Endothelial cell of umbilical vein (primary cell): Measurements from ENCODE around the gene TMEM121B. TPM values are rescaled to one million over a fixed set of nuclear protein-coding genes. Genes with fewer than 3 reads are reported as not detected.

ENCODE experiments used
- BruUV-seq: library from RNA; stranded (reverse); fragments of 400-500 nt; replicated peaks from 2 replicates; lab custom pipeline; 2021; lab: Mats Ljungman, UMichigan
- CTCF ChIA-PET: fragments of 300-600, 350-600 bp; sonication (Branson Sonifier 250); formaldehyde crosslinking; loops from one replicate; lab custom pipeline; 2021; ENCODE audit warnings: antibody characterized with exemption, inconsistent platforms; lab: Charles Lee
- POLR2A ChIA-PET: fragments of 300-600, 350-600 bp; sonication (Branson Sonifier 250); formaldehyde crosslinking; loops from one replicate; lab custom pipeline; 2021; ENCODE audit warnings: antibody characterized with exemption, inconsistent platforms; lab: Charles Lee
- DNase-seq: peaks from one replicate; pipeline ENCODE4 v3.0.0-alpha.2; 2011; ENCODE audit warnings: low read depth, low spot score
- FAIRE-seq: peaks from 2 replicates; lab custom pipeline; 2011; peaks lifted over from hg19 to GRCh38; lab: Jason Lieb, UNC
- H2AFZ ChIP-seq: 2 replicates; pipeline ENCODE4 v1.6.0; 2012; ENCODE audit warnings: low read depth, low read length, control low read depth, inconsistent platforms
- H3K27ac ChIP-seq: 2 replicates; pipeline ENCODE4 v1.5.1; 2011; ENCODE audit warnings: low read depth, mild to moderate bottlenecking, control low read depth, low read length, moderate library complexity; ENCODE audit not compliant: insufficient read depth
- H3K27me3 ChIP-seq, 2 experiments: 2 replicates each; pipeline versions ENCODE4 v1.6.0 to v1.6.1; 2011; ENCODE audit warnings: low read length in 2 of 2, mixed read lengths in 1 of 2; ENCODE audit not compliant: control insufficient read depth in 2 of 2, insufficient read depth in 2 of 2
- H3K36me3 ChIP-seq, 2 experiments: 2 replicates in 1 of 2; 3 replicates in 1 of 2; pipeline ENCODE4 v1.5.1; 2011; ENCODE audit warnings: low read length in 2 of 2, mild to moderate bottlenecking in 1 of 2, moderate library complexity in 1 of 2; ENCODE audit not compliant: control insufficient read depth in 2 of 2, insufficient read depth in 2 of 2; ENCODE audit errors: extremely low read depth in 1 of 2
- H3K4me1 ChIP-seq: 3 replicates; pipeline ENCODE4 v1.5.1; 2011; ENCODE audit warnings: mild to moderate bottlenecking, low read length; ENCODE audit not compliant: control insufficient read depth, insufficient read depth; ENCODE audit errors: extremely low read depth
- H3K4me2 ChIP-seq: 2 replicates; pipeline ENCODE4 v1.6.1; 2011; ENCODE audit warnings: low read length, control low read depth, mixed read lengths; ENCODE audit not compliant: insufficient read depth
- H3K4me3 ChIP-seq, 3 experiments: fragments of 200-600 bp in 1 of 3; sonication (generic), shearing (Covaris generic) in 1 of 3; replicated peaks in 1 of 3; 2 replicates each; pipeline ENCODE4 v1.5.1; 2011 to 2016; ENCODE audit warnings: control low read depth in 3 of 3, low read length in 3 of 3, mild to moderate bottlenecking in 2 of 3, inconsistent platforms in 1 of 3, low read depth in 1 of 3, moderate library complexity in 1 of 3; ENCODE audit not compliant: insufficient read depth in 1 of 3
- H3K79me2 ChIP-seq: 2 replicates; pipeline ENCODE4 v1.6.0; 2012; ENCODE audit warnings: low read length, inconsistent platforms; ENCODE audit not compliant: control insufficient read depth, insufficient read depth
- H3K9ac ChIP-seq: replicated peaks from 2 replicates; pipeline ENCODE3; 2011; ENCODE audit warnings: low read length, control low read depth; ENCODE audit not compliant: insufficient read depth; ENCODE audit errors: extremely low read depth
- H3K9me1 ChIP-seq: replicated peaks from 3 replicates; pipeline ENCODE4 v1.6.0; 2011; ENCODE audit warnings: mild to moderate bottlenecking, low read length; ENCODE audit not compliant: control insufficient read depth, insufficient read depth; ENCODE audit errors: extremely low read depth
- H3K9me3 ChIP-seq: replicated peaks from 2 replicates; pipeline ENCODE4 v1.5.1; 2012; ENCODE audit warnings: low read length, inconsistent platforms; ENCODE audit not compliant: control insufficient read depth, insufficient read depth
- H4K20me1 ChIP-seq: replicated peaks from 2 replicates; pipeline ENCODE3; 2011; ENCODE audit warnings: mild to moderate bottlenecking, low read length; ENCODE audit not compliant: control insufficient read depth, insufficient read depth; ENCODE audit errors: extremely low read depth
- EZH2 ChIP-seq: IDR thresholded peaks from 2 replicates; pipeline ENCODE4 v1.6.1; 2012; ENCODE audit warnings: borderline replicate concordance, low read depth, mild to moderate bottlenecking, moderate library complexity, low read length, inconsistent platforms; ENCODE audit not compliant: severe bottlenecking
- FOS ChIP-seq: IDR thresholded peaks from 2 replicates; pipeline ENCODE4 v1.6.1; 2011; ENCODE audit warnings: mild to moderate bottlenecking, low read length, moderate library complexity, borderline replicate concordance; ENCODE audit not compliant: insufficient read depth
- GATA2 ChIP-seq: IDR thresholded peaks from 2 replicates; pipeline ENCODE4 v1.7.0; 2011; ENCODE audit warnings: low read depth, mild to moderate bottlenecking, moderate library complexity, mixed read lengths, low read length; ENCODE audit not compliant: insufficient read length, insufficient read depth
- JUN ChIP-seq: IDR thresholded peaks from 2 replicates; pipeline ENCODE4 v1.6.1; 2011; ENCODE audit warnings: borderline replicate concordance, low read depth; ENCODE audit not compliant: insufficient read length, insufficient read depth
- MYC ChIP-seq: IDR thresholded peaks from one replicate; pipeline ENCODE4 v1.6.1; 2011; ENCODE audit warnings: mild to moderate bottlenecking, low read depth, low read length
- POLR2A ChIP-seq: IDR thresholded peaks from 2 replicates; pipeline ENCODE4 v1.6.1; 2012; ENCODE audit warnings: low read depth, mild to moderate bottlenecking, control low read depth, low read length
- POLR2AphosphoS5 ChIP-seq: IDR thresholded peaks from 2 replicates; pipeline ENCODE4 v1.6.1; 2012; ENCODE audit warnings: low read depth, mild to moderate bottlenecking, control low read depth, low read length, moderate library complexity; ENCODE audit not compliant: insufficient read depth
- dilution Hi-C: fragments of 300-500 bp; cut with MboI; formaldehyde crosslinking; loops from one replicate; pipeline ENCODE4 v1.15.0; 2019; ENCODE audit warnings: low sequenced_read_pairs; ENCODE audit not compliant: extremely low pct_ligation_motif_present
- intact Hi-C: fragments of 100-400 bp; cut with micrococcal nuclease; formaldehyde crosslinking; loops from one replicate; pipeline ENCODE4 v1.10.0; 2022
- polyA plus RNA-seq, 4 experiments: library from polyadenylated mRNA; depleted of rRNA in 3 of 4; stranded (reverse) in 3 of 4; unstranded in 1 of 4; fragments of >200 nt; gene quantifications; 2 replicates each; pipeline versions ENCODE4 v1.2.1 to v1.2.3, GENCODE V29; 2011 to 2012; ENCODE audit warnings: missing spikeins in 1 of 4
- total RNA-seq: library from RNA; stranded (reverse); gene quantifications from 2 replicates; pipeline ENCODE4 v1.2.3, GENCODE V29; 2021
- TF ChIP-seq, protein P1 (sequence below), 2 donors: IDR thresholded peaks; 1 replicate in 1 of 2; 2 replicates in 1 of 2; pipeline ENCODE4 v1.5.1; 2011; ENCODE audit warnings: low read length in 2 of 2, mild to moderate bottlenecking in 2 of 2, moderate library complexity in 2 of 2, control low read depth in 1 of 2, inconsistent platforms in 1 of 2, low read depth in 1 of 2; ENCODE audit not compliant: insufficient read depth in 1 of 2; ENCODE audit errors: extremely low read depth in 1 of 2
- TF ChIP-seq, protein P2 (sequence below): IDR thresholded peaks from 2 replicates; pipeline ENCODE4 v1.6.1; 2011; ENCODE audit not compliant: insufficient read depth, insufficient read length

TMEM121B gene
- total and polyA plus RNA-seq, 2 donors (not counting 3 experiments of a cell fraction or from before 2014, with no cell fraction given), result 0.18 to 0.33 TPM

DNA sequence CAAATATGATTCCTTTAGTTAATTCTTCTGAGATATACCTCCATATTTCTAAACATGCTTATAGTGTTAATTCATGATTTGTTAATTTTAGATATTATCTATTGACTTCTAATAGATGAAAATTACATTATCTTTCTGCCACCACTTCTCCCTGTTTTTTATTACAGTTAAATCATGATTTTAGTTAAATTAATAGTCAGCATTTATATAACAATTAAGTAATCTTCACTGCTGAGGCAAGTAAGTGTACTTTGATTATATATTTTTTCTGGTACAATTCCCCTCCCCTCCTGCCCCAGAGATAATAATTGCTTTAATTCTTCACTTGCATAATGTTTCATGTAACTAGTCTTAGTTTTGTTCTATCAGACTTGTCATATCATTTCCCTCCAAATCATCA is 30.6 kb downstream of the TMEM121B start:
- no peak overlapping the region for H3K4me3 ChIP-seq
- BruUV-seq, result no TSS peak
- H3K79me2 ChIP-seq, result peaks cover 23% of the 10 kb centered on the region
- H3K9me1 ChIP-seq, result no peaks in the 10 kb centered on the region
- no peak overlapping the region for H3K4me2 ChIP-seq
- DNase-seq, result no peak
- no peak for FAIRE-seq
- no peak overlapping the region for H3K27ac ChIP-seq
- CTCF ChIA-PET, result no interaction called here
- H3K36me3 ChIP-seq, result no peaks in the 10 kb centered on the region
- H3K9ac ChIP-seq, result no peak overlapping the region
- peaks cover 11% of the 10 kb centered on the region for H3K4me1 ChIP-seq
- no peak overlapping the region for H2AFZ ChIP-seq
- dilution Hi-C loops (no loop called here), intact Hi-C loops (no loop called here)
- no peak for TF ChIP-seq GATA2
- TF ChIP-seq EZH2, result no peak
- TF ChIP-seq JUN, result no peak
- TF ChIP-seq POLR2AphosphoS5, result no peak
- no peak for TF ChIP-seq FOS
- TF ChIP-seq, protein P1, sequence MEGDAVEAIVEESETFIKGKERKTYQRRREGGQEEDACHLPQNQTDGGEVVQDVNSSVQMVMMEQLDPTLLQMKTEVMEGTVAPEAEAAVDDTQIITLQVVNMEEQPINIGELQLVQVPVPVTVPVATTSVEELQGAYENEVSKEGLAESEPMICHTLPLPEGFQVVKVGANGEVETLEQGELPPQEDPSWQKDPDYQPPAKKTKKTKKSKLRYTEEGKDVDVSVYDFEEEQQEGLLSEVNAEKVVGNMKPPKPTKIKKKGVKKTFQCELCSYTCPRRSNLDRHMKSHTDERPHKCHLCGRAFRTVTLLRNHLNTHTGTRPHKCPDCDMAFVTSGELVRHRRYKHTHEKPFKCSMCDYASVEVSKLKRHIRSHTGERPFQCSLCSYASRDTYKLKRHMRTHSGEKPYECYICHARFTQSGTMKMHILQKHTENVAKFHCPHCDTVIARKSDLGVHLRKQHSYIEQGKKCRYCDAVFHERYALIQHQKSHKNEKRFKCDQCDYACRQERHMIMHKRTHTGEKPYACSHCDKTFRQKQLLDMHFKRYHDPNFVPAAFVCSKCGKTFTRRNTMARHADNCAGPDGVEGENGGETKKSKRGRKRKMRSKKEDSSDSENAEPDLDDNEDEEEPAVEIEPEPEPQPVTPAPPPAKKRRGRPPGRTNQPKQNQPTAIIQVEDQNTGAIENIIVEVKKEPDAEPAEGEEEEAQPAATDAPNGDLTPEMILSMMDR (IDR thresholded peaks at IDR 0.05; ENCODE audit: extremely low read depth in 1 of 2, insufficient read depth in 1 of 2, low read depth in 1 of 2, low read length in 2 of 2), result no peak
- no peak for TF ChIP-seq MYC
- TF ChIP-seq, protein P2, sequence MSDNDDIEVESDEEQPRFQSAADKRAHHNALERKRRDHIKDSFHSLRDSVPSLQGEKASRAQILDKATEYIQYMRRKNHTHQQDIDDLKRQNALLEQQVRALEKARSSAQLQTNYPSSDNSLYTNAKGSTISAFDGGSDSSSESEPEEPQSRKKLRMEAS, result no peak
- no peak for TF ChIP-seq POLR2A
- no peaks in the 10 kb centered on the region for H3K9me3 ChIP-seq
- no peaks in the 10 kb centered on the region for H3K27me3 ChIP-seq
- peaks cover 4% of the 10 kb centered on the region for H4K20me1 ChIP-seq
- POLR2A ChIA-PET, result no interaction called here
